ENCODE results near the gene KLK8.

Gene KLK8

GRCh38 chr19:51018745-51019543 lies 17.5 kb upstream of the KLK8 start:
- in situ Hi-C loops (cut with MboI; ENCODE audit: low sequenced_read_pairs), result no loop called here

DNA sequence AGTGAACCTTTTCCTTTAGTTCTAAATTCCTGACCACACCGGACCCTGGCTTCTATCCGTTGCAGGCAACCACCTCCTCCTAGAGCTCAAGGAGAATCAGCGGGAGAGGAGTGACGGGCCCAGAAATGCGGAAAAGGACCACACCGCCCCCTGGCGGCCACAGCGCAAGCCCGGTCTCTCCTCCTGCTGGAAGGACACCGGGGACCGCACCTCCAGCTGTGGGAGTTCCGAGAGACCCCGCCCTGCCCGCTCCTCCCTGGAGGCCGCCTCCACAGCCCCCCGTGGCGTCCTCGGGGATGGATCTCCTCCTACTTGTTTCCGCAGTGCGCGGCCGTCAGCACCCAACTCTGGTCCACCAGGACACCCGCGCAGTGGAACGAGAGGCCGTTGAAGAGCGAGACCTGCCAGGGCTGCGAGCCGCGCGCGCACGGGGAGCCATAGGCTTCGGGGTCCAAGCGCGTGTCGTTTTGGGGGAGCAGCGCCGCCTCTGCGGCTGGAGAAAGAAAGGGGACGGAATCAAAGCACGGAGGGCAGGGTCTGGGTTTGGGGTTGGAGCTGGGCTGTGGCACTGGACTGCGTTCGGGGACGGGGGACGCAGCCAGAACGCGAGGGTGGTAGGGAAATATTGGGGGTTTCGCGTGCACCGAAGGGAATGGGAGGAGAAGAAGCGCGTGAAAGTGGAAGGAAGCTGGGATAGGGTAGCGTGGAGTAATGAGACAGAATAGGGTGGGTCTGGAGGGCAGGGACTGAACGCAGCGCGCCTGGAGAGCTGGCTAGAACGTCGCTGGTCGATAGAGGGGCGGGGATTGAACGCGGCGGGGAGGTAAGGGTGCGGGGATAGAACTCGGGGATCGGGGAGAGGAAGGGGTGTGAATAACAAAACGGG lies 15.6 kb upstream of the KLK8 start:
- in situ Hi-C loops (cut with MboI; ENCODE audit: low sequenced_read_pairs), result no loop called here

DNA sequence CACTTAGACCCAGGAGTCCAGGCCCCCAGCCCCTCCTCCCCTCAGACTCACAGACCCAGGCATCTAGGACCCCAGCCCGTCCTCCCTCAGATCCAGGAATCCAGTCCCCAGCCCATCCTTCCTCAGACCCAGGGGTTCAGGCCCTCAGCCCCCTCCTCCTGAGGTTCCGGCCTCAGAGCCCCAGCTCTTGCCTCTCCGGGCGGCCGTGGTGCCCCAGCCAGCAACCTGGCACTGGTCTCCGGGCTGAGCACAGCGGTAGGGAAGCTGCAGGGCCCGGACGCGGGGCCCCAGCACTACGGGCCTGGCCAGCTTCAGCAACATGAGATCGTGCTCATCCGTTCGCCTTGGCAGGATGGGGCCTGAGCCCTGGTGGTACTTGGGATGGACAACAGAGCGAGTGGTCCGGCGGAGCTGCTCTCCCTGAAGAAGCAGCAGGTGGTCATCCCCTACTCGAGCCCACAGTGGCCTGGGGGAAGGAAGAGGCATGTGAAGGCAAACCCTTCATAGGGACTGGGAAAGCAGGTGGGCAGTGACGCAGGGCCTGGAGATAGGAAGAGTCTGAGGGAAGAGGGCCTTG lies 14.4 kb upstream of the KLK8 start:
- in situ Hi-C loops (cut with MboI; ENCODE audit: low sequenced_read_pairs), result no loop called here

- in situ Hi-C loops (cut with MboI; ENCODE audit: low sequenced_read_pairs), result no loop called here
Measured at GRCh38 chr19:51014242-51014641, 12.8 kb upstream of the KLK8 start.

DNA sequence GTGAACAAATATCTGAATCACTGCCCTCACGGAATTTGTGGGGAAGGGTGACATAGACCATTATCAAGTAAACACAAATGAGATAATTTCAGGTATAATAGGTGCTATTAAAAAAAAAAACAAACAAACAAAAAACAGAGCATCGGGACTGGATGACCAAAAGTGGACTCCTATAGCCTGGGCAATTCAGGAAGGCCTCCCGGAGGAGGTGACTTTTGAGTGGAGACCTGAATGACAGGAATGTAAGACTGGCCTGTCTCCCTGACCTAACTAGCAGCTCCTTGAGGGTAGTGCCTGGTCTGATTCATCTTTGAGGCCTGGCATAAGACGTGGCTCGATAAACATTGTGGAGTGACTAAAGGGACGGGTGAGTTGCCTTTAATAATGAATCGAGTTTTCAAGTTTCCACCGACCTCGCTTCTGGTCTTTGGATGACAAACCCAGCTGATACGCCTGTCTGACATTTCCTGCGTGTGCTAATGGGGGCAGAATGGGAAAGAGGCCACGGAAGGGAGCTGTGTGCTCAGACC lies 11.3 kb upstream of the KLK8 start:
- in situ Hi-C loops (cut with MboI; ENCODE audit: low sequenced_read_pairs), result no loop called here

- in situ Hi-C loops (cut with MboI; ENCODE audit: low sequenced_read_pairs), result no loop called here
Measured at GRCh38 chr19:51010066-51010795, 8.8 kb upstream of the KLK8 start.

GRCh38 chr19:51009061-51009891 lies 7.9 kb upstream of the KLK8 start:
- in situ Hi-C loops (cut with MboI; ENCODE audit: low sequenced_read_pairs), result no loop called here

GRCh38 chr19:51007488-51007887 lies 6.1 kb upstream of the KLK8 start:
- in situ Hi-C loops (cut with MboI; ENCODE audit: low sequenced_read_pairs), result no loop called here

- in situ Hi-C loops (cut with MboI; ENCODE audit: low sequenced_read_pairs), result no loop called here
Measured at GRCh38 chr19:51006406-51006805, 5.0 kb upstream of the KLK8 start.

- in situ Hi-C loops (cut with MboI; ENCODE audit: low sequenced_read_pairs), result no loop called here
Measured at GRCh38 chr19:51005248-51005647, 3.8 kb upstream of the KLK8 start.

DNA sequence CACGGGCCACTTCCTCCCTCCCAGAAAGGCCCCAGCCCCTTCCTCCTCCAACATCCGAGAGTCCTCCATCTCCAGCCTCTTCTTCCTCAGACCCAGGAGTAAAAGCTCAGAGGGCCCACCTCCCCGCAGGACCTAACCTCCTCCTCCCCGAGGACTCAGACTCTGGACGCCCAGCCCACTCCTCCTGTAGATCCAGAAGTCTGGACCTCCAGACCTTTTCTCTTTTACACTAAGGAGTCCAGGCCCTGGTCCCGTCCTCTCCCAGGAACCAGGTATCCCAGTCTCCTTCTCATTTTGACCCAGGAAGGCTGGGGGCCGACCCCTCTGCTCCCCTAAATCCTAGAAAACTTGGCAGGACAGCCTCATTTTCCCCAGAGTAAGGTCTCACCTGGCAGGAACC lies 1.9 kb upstream of the KLK8 start:
- in situ Hi-C loops (cut with MboI; ENCODE audit: low sequenced_read_pairs), result no loop called here

DNA sequence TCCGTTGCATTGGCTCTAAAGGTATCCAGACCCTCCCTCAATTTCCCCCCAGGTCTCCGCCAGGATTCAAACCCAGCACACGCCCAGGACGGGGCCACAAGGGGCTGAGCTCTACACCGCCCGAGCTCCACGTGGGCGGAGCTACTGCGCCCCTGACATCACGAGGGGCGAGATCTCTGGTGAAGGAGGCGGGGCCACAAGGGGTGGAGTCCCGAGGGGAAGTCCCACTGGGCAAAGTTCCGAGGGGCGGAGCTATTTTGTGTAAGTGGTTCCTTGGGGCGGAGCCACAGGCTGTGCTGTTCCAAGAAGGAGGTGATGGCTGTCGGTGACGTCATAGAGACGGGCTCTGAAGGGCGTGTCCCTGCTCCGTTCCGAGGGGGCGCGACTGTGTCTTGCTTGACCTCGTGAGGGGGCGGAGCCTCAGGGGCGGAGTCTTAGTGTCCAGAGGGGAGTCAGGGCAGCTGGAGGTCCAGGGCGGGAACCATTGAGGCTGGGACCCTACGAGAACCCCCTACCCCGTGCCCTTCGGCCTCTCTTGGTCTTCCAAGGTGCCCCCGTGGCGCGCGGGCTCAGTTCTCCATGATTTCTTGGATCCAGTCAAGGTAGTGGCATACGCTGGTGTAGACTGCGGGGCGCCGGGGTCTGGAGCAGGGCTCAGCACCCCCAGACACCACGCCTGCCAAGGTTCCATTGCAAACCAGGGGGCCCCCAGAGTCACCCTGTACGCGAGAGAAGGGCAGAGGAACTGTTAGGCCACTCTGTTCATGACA lies 1.3 kb upstream of the KLK8 start:
- in situ Hi-C loops (cut with MboI; ENCODE audit: low sequenced_read_pairs), result no loop called here

- in situ Hi-C loops (cut with MboI; ENCODE audit: low sequenced_read_pairs), result no loop called here
Measured at GRCh38 chr19:51002089-51002532, 707 bp upstream of the KLK8 start.

- in situ Hi-C loops (cut with MboI; ENCODE audit: low sequenced_read_pairs), result no loop called here
Measured at GRCh38 chr19:51000981-51001380, 423 bp downstream of the KLK8 start.

- in situ Hi-C loops (cut with MboI; ENCODE audit: low sequenced_read_pairs), result no loop called here
Measured at GRCh38 chr19:51000426-51000825, 978 bp downstream of the KLK8 start.

DNA sequence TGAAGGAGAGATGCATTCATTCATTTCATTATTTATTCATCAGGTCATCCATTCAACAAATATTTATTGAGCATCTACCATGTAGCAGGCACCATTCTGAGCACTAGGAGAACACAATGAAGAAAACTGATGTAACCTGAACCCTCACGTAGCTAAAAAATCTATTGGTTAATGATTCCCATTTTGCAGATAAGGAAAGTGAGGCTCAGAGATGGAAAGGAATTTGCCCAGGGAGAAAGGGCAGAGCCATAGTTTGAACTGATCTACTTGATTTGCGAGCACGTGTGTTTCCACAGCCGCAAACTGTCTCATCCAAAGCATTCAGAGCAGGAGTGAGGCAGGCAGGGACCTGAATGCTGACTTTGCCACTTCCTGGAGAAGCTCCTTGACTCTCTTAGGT lies 2.7 kb downstream of the KLK8 start:
- in situ Hi-C loops (cut with MboI; ENCODE audit: low sequenced_read_pairs), result no loop called here

DNA sequence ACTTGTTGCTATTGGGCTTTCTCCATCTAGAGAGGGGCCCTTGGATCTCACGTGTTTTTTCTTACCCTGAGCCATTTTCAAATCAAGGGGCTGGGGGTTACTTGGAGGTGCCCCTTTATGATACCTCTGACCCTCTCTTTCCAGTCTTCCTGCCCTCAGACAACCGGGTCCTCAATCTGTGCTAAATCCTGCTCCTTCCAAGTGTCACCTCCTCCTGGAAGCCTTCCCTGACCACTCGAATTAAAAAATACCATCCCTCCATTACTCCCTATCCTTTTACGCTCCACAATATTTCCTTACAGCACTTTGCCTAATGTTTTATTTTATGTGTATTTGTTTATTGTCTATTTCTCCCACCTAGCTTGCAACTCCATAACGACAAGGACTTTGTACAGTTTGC lies 3.3 kb downstream of the KLK8 start:
- in situ Hi-C loops (cut with MboI; ENCODE audit: low sequenced_read_pairs), result no loop called here

DNA sequence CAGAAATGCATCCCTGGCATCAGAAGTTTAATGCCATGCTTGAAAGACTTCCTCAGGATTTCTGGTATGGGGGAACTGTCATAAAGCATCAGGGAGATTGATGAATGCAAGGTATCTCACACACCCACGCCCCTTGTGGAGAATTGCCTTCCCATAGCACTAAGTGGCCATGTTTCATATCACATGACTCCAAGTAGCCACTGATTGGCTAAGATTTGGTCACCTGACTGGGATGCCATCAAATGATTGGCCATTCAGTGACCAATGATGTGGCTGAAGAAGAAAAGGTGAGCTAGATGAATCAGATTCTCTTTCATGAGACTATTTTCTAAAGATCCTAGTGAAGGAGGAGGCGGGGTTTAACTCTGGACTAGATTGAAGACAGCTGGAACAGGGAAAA lies 7.3 kb downstream of the KLK8 start:
- in situ Hi-C loops (cut with MboI; ENCODE audit: low sequenced_read_pairs), result no loop called here

GRCh38 chr19:50992666-50993035 lies 8.8 kb downstream of the KLK8 start:
- in situ Hi-C loops (cut with MboI; ENCODE audit: low sequenced_read_pairs), result no loop called here
